H9 (cell line): ENCODE results near the gene USH2A. TPM values are rescaled to one million over a fixed set of nuclear protein-coding genes. Genes with fewer than 3 reads are reported as not detected.

Source experiments
- DNase-seq: peaks from one replicate; pipeline ENCODE4 v3.0.0-alpha.2; 2017
- H2AFZ ChIP-seq: one replicate; pipeline ENCODE4 v1.6.1; 2013; ENCODE audit warnings: mild to moderate bottlenecking, low read length, control low read depth, moderate library complexity
- H2AK5ac ChIP-seq: 2 replicates; pipeline ENCODE4 v1.6.1; 2013; ENCODE audit warnings: low read length, control low read depth, mixed read lengths; ENCODE audit not compliant: insufficient read length
- H2BK120ac ChIP-seq: one replicate; pipeline ENCODE4 v1.6.1; 2013; ENCODE audit warnings: low read depth, mild to moderate bottlenecking, low read length, control low read depth, inconsistent platforms; ENCODE audit not compliant: poor library complexity, severe bottlenecking
- H2BK12ac ChIP-seq: 2 replicates; pipeline ENCODE4 v1.6.1; 2013; ENCODE audit warnings: low read length, control low read depth, mixed read lengths, low read depth; ENCODE audit not compliant: insufficient read length
- H2BK15ac ChIP-seq: 2 replicates; pipeline ENCODE4 v1.6.1; 2013; ENCODE audit warnings: low read depth, low read length, control low read depth
- H2BK20ac ChIP-seq: one replicate; pipeline ENCODE4 v1.6.1; 2013; ENCODE audit warnings: low read depth, mild to moderate bottlenecking, low read length, control low read depth, inconsistent platforms; ENCODE audit not compliant: poor library complexity, severe bottlenecking
- H2BK5ac ChIP-seq: 2 replicates; pipeline ENCODE4 v1.6.1; 2013; ENCODE audit warnings: low read length, control low read depth, mixed read lengths; ENCODE audit not compliant: insufficient read length
- H3K14ac ChIP-seq: 2 replicates; pipeline ENCODE4 v1.6.1; 2013; ENCODE audit warnings: low read length, control low read depth; ENCODE audit not compliant: insufficient read depth
- H3K18ac ChIP-seq: 2 replicates; pipeline ENCODE4 v1.6.1; 2013; ENCODE audit warnings: low read depth, mild to moderate bottlenecking, mixed read lengths, low read length, control low read depth; ENCODE audit not compliant: insufficient read length
- H3K23ac ChIP-seq: 2 replicates; pipeline ENCODE4 v1.6.1; 2013; ENCODE audit warnings: low read length, control low read depth, mixed read lengths, low read depth; ENCODE audit not compliant: insufficient read length
- H3K23me2 ChIP-seq: 2 replicates; pipeline ENCODE4 v1.6.1; 2013; ENCODE audit warnings: low read depth, mild to moderate bottlenecking, mixed read lengths, low read length, control low read depth; ENCODE audit not compliant: insufficient read length, poor library complexity, severe bottlenecking
- H3K27ac ChIP-seq: 2 replicates; pipeline ENCODE4 v1.5.1; 2013; ENCODE audit warnings: low read length, control low read depth, mixed read lengths, low read depth; ENCODE audit not compliant: insufficient read length
- H3K27me3 ChIP-seq: 2 replicates; pipeline ENCODE4 v1.6.1; 2013; ENCODE audit warnings: low read length, control low read depth, inconsistent platforms; ENCODE audit not compliant: insufficient read depth
- H3K4ac ChIP-seq: 2 replicates; pipeline ENCODE4 v1.6.1; 2013; ENCODE audit warnings: low read depth, mild to moderate bottlenecking, control low read depth, inconsistent platforms, low read length, moderate library complexity
- H3K4me1 ChIP-seq: 2 replicates; pipeline ENCODE4 v1.6.1; 2013; ENCODE audit warnings: low read length, control low read depth, inconsistent platforms; ENCODE audit not compliant: insufficient read depth
- H3K4me2 ChIP-seq: 2 replicates; pipeline ENCODE4 v1.6.1; 2013; ENCODE audit warnings: low read length, control low read depth, mixed read lengths; ENCODE audit not compliant: insufficient read length, insufficient read depth
- H3K56ac ChIP-seq: 2 replicates; pipeline ENCODE4 v1.6.1; 2013; ENCODE audit warnings: low read depth, mild to moderate bottlenecking, mixed read lengths, low read length, control low read depth; ENCODE audit not compliant: insufficient read length
- H3K79me1 ChIP-seq: 2 replicates; pipeline ENCODE4 v1.6.1; 2013; ENCODE audit warnings: low read depth, mild to moderate bottlenecking, moderate library complexity, low read length, control low read depth, inconsistent platforms; ENCODE audit not compliant: insufficient read depth, poor library complexity, severe bottlenecking
- H3K79me2 ChIP-seq: 2 replicates; pipeline ENCODE4 v1.6.1; 2013; ENCODE audit warnings: low read length, control low read depth, inconsistent platforms; ENCODE audit not compliant: insufficient read depth
- H3K9ac ChIP-seq: 2 replicates; pipeline ENCODE4 v1.6.1; 2013; ENCODE audit warnings: low read length, control low read depth, mixed read lengths; ENCODE audit not compliant: insufficient read length; ENCODE audit errors: extremely low read depth
- H3K9me3 ChIP-seq: one replicate; pipeline ENCODE4 v1.6.1; 2013; ENCODE audit warnings: low read depth, low read length, inconsistent platforms; ENCODE audit not compliant: control insufficient read depth
- H3T11ph ChIP-seq: one replicate; pipeline ENCODE4 v1.6.1; 2013; ENCODE audit warnings: mild to moderate bottlenecking, low read length, control low read depth, inconsistent platforms
- H4K20me1 ChIP-seq: one replicate; pipeline ENCODE4 v1.6.1; 2013; ENCODE audit not compliant: control insufficient read depth, insufficient read length, insufficient read depth
- H4K5ac ChIP-seq: 2 replicates; pipeline ENCODE4 v1.6.1; 2013; ENCODE audit warnings: low read depth, mild to moderate bottlenecking, mixed read lengths, low read length, control low read depth; ENCODE audit not compliant: insufficient read length
- H4K8ac ChIP-seq: replicated peaks from 2 replicates; pipeline ENCODE4 v1.6.1; 2013; ENCODE audit warnings: low read length, control low read depth, mixed read lengths, low read depth; ENCODE audit not compliant: insufficient read length
- H4K91ac ChIP-seq: 2 replicates; pipeline ENCODE4 v1.6.1; 2013; ENCODE audit warnings: low read depth, mild to moderate bottlenecking, moderate library complexity, mixed read lengths, low read length, control low read depth; ENCODE audit not compliant: insufficient read length
- H3K27ac Mint-ChIP-seq, 3 experiments: 2 replicates in 2 of 3; 3 replicates in 1 of 3; pipeline ENCODE4 v1.8.0; 2020 to 2021; ENCODE audit warnings: mixed read lengths in 3 of 3, mild to moderate bottlenecking in 1 of 3, moderate library complexity in 1 of 3
- H3K27me3 Mint-ChIP-seq: 2 replicates; pipeline ENCODE4 v1.8.0; 2021; ENCODE audit warnings: low read depth, mild to moderate bottlenecking, moderate library complexity, mixed read lengths
- H3K36me3 Mint-ChIP-seq, 3 experiments: 2 replicates in 2 of 3; 3 replicates in 1 of 3; pipeline ENCODE4 v1.8.0; 2020 to 2021; ENCODE audit warnings: low read depth in 3 of 3, mixed read lengths in 3 of 3; ENCODE audit not compliant: insufficient read depth in 1 of 3
- H3K4me1 Mint-ChIP-seq, 2 experiments: 2 replicates each; pipeline ENCODE4 v1.8.0; 2020; ENCODE audit warnings: mixed read lengths in 2 of 2
- H3K4me3 Mint-ChIP-seq, 2 experiments: 2 replicates in 1 of 2; 3 replicates in 1 of 2; pipeline ENCODE4 v1.8.0; 2020 to 2021; ENCODE audit warnings: mild to moderate bottlenecking in 2 of 2, mixed read lengths in 2 of 2, moderate library complexity in 1 of 2
- H3K9me3 Mint-ChIP-seq, 2 experiments: 2 replicates in 1 of 2; 3 replicates in 1 of 2; pipeline ENCODE4 v1.8.0; 2020; ENCODE audit warnings: mild to moderate bottlenecking in 2 of 2, mixed read lengths in 2 of 2, moderate library complexity in 1 of 2
- CTCF ChIP-seq: fragments of 200-600 bp; sonication (generic); conservative IDR thresholded peaks from 3 replicates; pipeline ENCODE4 v1.8.0; 2021; ENCODE audit warnings: antibody characterized with exemption, mild to moderate bottlenecking
- WGBS: extraction: QIAGEN DNeasy Blood & Tissue Kit; methylation state at CpG from one replicate; pipeline ENCODE4 v1.1.7; 2013; ENCODE audit warnings: missing lambda C conversion rate, low lambda C conversion rate, mixed read lengths; ENCODE audit not compliant: insufficient read length; ENCODE audit errors: extremely low coverage; 5-methylcytosine and 5-hydroxymethylcytosine counted together
- total RNA-seq: library from RNA; stranded (reverse); gene quantifications from 2 replicates; pipeline ENCODE4 v1.2.1, GENCODE V29; 2021

The USH2A gene
- total RNA-seq, 1 experiment from 2014 or later = 0.11 TPM

- Histone ChIP-seq H2BK12ac (no peak overlapping the region), H3K4me1 (no peaks in the 10 kb centered on the region), H3K23ac (no peak overlapping the region), H3K4me2 (no peak overlapping the region), H3K23me2 (no peaks in the 10 kb centered on the region), H4K8ac (no peak overlapping the region), H3K9ac (no peak overlapping the region), H3K18ac (no peak overlapping the region), H3K27ac (no peak overlapping the region), H4K20me1 (no peaks in the 10 kb centered on the region), H2AK5ac (no peak overlapping the region), H2BK15ac (no peak overlapping the region), H3T11ph (no peak overlapping the region), H2BK5ac (no peak overlapping the region), H3K27me3 (no peaks in the 10 kb centered on the region), H4K91ac (no peak overlapping the region), H3K56ac (no peak overlapping the region), H3K9me3 (no peaks in the 10 kb centered on the region), H3K14ac (no peak overlapping the region), H2AFZ (no peak overlapping the region), H3K4ac (no peak overlapping the region), H3K79me1 (no peaks in the 10 kb centered on the region), H4K5ac (no peak overlapping the region), H3K79me2 (no peaks in the 10 kb centered on the region), H2BK120ac (no peak overlapping the region), H2BK20ac (no peak overlapping the region)
- Mint-ChIP-seq H3K36me3 (no peaks in the 10 kb centered on the region), H3K9me3 (no peaks in the 10 kb centered on the region), H3K4me1 (no peaks in the 10 kb centered on the region), H3K4me3 (no peak overlapping the region), H3K27ac (0 out of 7 replicates have a peak overlapping the region, but pooled peaks of 1 of the 3 experiments have one; percentile 63), H3K27me3 (no peaks in the 10 kb centered on the region)
- no peak for DNase-seq
- WGBS = no CpG with 5 or more reads among the region's 6 CpGs
- no peak for TF ChIP-seq CTCF
These were observed 522.6 kb downstream of the USH2A start for GRCh38 chr1:215900684-215901083.
